NOMO-1 (cell line): ENCODE measurements around the gene GPR173.

ENCODE experiments used
- DNase-seq, 2 experiments: peaks; one replicate each; lab custom pipeline; 2025; ENCODE audit not compliant: unreplicated experiment in 2 of 2; lab: John Stamatoyannopoulos, UW

The GPR173 gene

DNA sequence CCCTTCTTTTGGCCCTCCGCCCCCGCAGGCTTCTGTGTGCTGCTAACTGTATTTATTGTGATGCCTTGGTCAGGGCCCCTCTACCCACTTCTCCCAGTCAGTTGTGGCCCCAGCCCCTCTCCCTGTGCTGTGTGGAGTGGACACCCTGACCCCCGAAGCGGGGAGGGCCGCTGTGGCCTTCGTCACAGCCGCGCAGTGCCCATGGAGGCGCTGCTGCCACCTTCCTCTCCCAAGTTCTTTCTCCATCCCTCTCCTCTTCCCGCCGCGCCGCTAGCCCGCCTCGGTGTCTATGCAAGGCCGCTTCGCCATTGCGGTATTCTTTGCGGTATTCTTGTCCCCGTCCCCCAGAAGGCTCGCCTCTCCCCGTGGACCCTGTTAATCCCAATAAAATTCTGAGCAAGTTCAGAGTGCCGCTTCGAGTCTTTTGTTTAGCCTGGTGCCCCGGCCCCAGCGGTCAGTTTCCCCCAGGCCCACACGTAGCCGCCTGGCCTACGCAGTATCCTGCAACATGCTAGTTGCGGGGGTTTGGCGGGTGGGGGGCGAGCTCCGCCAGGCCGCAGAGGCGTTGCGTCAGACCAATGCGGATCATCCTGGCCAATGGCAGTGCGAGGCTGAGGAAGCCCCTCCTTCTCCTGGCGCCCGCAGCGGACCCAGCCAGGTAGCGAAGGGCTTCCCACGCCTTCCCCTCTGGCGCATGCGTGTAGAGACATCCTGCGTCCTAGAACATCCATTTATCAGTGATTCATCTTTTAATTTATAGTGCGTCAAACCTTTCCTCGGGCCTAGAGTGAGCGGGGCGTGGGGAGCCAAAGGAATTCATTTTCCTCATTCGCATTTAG is 39.8 kb downstream of the GPR173 start:
- DNase-seq = no peak

- DNase-seq = peak; percentile 36 to 39
Observed at GRCh38 chrX:53089224-53089842, 40.7 kb downstream of the GPR173 start.

- no peak for DNase-seq
Observed at GRCh38 chrX:53089925-53090324, 41.3 kb downstream of the GPR173 start.

- DNase-seq = no peak
Observed at GRCh38 chrX:53091354-53091753, 42.8 kb downstream of the GPR173 start.

DNA sequence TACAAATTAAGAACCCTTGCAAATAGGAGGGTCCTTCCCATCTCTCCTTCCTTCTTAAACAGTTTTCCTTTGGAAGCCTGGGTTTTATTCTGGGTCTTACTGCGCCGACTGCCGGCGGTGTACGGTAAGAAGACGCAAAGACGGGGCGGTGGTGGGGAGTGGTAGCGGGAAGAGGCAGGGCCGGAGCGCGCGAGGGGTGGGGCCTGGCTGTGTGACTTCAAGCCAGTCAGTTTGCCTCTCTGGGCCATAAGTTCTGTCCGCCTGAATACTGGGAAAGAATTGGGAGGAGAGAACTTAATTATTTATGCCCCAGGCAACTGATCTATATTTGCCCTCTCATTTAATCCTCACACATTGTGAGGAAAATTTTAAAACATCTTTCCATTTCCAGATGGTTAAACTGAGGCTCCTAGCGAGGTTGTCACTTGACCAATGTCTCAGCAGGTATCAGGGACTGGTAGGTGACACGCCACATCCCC is 44.6 kb downstream of the GPR173 start:
- peak; percentile 49 to 76 for DNase-seq

GRCh38 chrX:53093748-53094581 is 45.4 kb downstream of the GPR173 start, which contains the start of gene KANTR:
Gene KANTR, plus strand, starts transcription at chrX:53094142. Its CDS starts 30,131 bp downstream, at chrX:53124273.
- DNase-seq = peak; percentile 82 to 89

DNA sequence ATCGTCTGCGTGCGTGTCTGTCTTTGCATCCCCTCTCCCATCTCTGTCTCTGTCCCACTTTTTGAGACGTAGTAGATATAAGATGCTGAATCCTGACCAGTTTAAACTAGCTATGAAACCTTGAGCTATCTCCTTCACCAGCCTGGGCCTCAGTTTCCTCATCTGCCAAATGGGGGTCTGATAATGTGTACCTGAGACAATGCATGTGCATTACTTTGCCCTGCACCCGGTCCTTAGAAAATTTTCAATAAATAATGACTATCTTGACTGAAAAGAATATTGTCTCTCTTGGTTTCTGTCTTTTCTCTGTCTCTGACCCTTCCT is 46.0 kb downstream of the GPR173 start:
- DNase-seq = no peak

- DNase-seq = no peak
Observed at GRCh38 chrX:53095796-53096195, 47.2 kb downstream of the GPR173 start.

DNA sequence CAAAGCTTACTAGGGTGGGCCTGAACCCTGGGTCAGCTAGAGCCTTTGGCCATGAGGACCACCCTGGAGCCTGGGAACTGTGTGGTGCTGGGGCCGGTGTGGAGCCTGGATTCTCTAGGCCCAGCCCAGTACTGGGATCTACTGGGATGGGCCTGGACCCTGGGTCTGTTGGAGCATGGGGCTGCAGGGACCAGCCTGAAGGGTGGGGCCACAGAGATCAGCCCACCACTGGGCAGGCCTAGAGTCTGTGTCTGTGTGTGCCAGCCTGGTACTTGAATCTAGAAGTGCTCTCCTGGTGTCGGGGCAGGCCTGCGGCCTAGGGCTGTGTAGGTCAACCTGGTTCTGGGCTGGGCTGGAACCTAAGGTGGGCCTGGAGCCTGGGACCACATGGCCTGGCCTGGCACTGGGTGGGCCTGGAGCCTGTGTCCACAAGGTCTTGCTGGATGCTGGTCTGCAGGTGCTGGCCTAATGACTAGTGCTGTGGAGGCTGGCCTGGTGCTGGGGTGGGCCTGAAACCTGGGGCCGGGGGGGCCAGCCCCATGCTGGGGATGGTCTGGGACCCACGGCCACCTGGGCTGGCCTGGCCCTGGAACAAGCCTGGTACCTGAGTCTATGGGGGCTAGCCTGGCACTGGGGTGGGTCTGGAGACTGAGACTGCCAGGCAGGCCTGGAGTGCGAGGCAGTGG is 66.4 kb downstream of the GPR173 start:
- DNase-seq = no peak

- no peak for DNase-seq
Observed at GRCh38 chrX:53115550-53115874, 66.9 kb downstream of the GPR173 start.

DNA sequence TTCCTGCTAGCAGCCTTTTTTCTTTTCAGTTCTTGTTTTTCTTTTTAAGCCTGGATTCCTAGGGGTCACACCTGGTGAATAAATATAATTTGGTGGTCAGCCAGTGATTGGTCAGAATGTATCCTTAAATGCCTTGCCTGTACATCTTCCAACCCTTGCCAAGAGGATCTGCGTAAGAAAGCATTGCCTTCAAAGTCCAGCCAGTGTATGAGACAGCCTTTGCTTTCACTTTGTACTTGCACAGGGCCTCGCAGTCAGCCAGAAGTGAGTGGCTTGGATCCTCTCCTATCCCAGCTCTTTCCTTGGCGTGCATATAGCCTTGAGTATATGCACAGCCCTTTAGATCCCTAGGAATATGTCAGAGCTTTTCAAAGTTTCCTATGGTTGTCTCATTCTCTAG is 67.5 kb downstream of the GPR173 start:
- no peak for DNase-seq

DNA sequence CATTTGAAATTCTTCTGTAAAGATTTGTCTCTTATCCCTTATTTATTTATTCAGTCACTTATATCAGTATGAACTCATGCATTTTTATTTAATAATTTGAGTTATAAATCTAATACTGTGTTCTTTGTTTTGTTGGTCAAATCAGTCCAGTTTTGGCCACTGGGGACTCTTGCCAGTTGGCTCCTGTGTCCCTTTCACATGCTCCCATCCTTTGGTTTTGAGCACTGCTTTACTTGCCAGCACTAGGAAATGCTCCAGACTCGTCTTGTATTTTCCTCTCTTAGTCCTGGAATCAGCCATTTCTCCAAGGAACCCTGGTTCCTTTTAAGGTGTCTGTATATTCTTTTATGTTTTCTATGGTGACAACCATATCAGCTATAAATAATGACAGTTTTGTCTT is 73.4 kb downstream of the GPR173 start:
- no peak for DNase-seq

DNA sequence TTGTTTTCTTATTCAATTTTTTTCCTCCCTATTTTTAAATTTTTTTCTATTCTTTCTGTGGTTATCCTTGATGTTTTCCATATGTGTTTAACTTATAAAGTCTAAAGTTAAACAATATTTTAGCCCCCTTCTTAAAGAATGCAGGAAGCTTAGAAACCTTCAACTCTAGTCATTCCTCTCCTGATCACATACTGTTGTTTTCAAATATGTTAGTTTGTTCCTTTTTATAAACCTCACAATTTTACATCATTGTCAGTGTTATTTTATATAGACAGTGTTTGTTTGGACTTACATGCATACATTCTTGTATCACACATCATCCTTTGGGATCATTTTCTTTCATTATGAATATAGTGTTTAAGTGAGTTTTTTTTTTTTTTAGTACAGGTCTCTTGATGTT is 76.9 kb downstream of the GPR173 start:
- no peak for DNase-seq

DNA sequence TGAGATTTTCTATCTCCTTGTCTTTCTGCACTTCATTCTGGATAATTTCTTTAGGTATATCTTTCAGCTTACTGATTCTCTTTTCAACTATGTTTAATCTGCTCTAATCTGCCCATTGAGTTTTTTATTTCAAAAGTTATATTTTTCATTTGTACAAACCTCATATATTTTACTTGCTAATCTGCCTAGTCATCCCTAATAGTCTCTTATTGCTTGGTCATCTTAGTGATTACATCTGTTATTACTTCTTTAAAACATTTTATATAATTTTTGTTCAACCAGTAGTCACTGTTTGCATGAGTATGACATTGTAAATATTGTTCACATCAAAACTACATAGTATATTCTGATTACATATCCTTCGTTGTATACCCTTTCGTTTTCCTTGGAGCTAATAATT is 77.8 kb downstream of the GPR173 start:
- no peak for DNase-seq

- no peak for DNase-seq
Observed at GRCh38 chrX:53128097-53128749, 79.6 kb downstream of the GPR173 start.
